Esophagus muscularis mucosa (tissue), 3 donors: Measurements from ENCODE around the gene MTHFS.

Source experiments
- POLR2A ChIP-seq: fragments of 450-650 bp; IDR thresholded peaks from one replicate; pipeline ENCODE4 v1.6.1; 2017; ENCODE audit warnings: antibody characterized with exemption, moderate library complexity, mild to moderate bottlenecking, low read depth
- POLR2AphosphoS5 ChIP-seq, 2 donors: sonication (generic); formaldehyde crosslinking; IDR thresholded peaks; one replicate each; pipeline ENCODE4 v1.6.1; 2017; ENCODE audit warnings: antibody characterized with exemption in 2 of 2
- TF ChIP-seq, protein P1 (sequence below), 3 experiments: fragments of 200-600 bp in 2 of 3; fragments of 450-650 bp in 1 of 3; sonication (generic) in 2 of 3; IDR thresholded peaks; one replicate each; pipeline ENCODE4 v1.5.1; 2017 to 2019; ENCODE audit warnings: antibody characterized with exemption in 3 of 3, mild to moderate bottlenecking in 2 of 3, moderate library complexity in 1 of 3

DNA sequence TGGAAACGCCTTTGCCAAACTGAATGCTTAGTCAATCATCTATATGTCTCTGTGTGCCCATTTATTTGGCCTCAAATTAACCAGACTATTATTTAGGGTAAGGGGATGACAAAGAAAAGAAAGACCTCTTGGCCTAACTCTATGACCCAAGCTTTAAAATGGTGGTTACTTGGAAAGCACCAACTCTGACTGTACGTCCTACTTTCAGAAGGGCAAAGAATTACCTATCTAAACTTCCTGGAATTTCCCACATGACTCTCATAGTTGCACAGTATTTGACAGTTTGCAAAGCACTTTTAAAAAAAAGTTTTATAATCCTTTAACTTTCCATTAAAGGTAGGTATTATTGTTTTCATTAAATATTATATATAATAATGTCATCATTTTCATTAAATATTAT, 6.3 kb upstream of the MTHFS start:
- no peak for TF ChIP-seq POLR2AphosphoS5 (IDR thresholded peaks at IDR 0.05)
- TF ChIP-seq POLR2A: no peak
- TF ChIP-seq, protein P1, sequence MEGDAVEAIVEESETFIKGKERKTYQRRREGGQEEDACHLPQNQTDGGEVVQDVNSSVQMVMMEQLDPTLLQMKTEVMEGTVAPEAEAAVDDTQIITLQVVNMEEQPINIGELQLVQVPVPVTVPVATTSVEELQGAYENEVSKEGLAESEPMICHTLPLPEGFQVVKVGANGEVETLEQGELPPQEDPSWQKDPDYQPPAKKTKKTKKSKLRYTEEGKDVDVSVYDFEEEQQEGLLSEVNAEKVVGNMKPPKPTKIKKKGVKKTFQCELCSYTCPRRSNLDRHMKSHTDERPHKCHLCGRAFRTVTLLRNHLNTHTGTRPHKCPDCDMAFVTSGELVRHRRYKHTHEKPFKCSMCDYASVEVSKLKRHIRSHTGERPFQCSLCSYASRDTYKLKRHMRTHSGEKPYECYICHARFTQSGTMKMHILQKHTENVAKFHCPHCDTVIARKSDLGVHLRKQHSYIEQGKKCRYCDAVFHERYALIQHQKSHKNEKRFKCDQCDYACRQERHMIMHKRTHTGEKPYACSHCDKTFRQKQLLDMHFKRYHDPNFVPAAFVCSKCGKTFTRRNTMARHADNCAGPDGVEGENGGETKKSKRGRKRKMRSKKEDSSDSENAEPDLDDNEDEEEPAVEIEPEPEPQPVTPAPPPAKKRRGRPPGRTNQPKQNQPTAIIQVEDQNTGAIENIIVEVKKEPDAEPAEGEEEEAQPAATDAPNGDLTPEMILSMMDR (IDR thresholded peaks at IDR 0.05): no peak
